ENCODE results near the gene CACNB1. TPM values are rescaled to one million over a fixed set of nuclear protein-coding genes. Genes with fewer than 3 reads are reported as not detected.
A peak's percentile ranks its signal among the peaks of the same experiment; 100 is the strongest.

The CACNB1 gene
- total and polyA plus RNA-seq, 12 donors, result 0.85 to 28.8 (median 5.6) TPM

DNA sequence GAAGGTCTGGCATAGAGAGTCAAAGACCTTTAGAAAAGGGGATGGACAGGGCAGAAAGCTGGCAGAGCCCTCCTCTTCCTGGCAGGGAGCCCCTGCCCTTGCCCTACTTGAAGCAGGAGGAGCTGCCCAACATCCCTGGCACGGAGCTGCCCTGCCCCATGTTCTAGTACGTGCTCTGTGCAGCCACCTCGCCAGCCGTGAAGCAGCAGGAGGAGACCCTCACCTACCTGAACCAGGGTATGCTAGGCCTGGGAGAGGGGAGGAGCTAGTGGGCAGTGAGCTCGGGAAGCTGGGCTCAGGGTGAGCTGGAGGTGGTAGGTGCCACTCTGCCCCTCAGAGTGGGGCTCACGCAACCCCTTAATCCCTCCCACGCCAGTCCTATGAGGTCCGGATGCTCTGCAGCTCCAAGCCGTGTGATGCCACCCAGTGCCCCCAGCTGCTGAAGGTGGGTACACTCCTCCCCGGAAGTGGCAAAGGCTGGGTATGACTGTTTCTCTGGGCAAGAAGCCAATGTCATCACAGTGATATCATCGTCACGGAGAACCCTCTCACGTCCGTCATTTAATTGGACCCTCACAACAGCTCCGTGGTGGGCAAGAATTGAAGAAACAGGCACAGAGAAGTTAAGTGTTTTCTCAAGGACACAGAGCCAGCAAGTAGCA, 41.0 kb upstream of the CACNB1 start:
- H3K4me3 ChIP-seq, result no peak overlapping the region
- TF ChIP-seq, protein P1, sequence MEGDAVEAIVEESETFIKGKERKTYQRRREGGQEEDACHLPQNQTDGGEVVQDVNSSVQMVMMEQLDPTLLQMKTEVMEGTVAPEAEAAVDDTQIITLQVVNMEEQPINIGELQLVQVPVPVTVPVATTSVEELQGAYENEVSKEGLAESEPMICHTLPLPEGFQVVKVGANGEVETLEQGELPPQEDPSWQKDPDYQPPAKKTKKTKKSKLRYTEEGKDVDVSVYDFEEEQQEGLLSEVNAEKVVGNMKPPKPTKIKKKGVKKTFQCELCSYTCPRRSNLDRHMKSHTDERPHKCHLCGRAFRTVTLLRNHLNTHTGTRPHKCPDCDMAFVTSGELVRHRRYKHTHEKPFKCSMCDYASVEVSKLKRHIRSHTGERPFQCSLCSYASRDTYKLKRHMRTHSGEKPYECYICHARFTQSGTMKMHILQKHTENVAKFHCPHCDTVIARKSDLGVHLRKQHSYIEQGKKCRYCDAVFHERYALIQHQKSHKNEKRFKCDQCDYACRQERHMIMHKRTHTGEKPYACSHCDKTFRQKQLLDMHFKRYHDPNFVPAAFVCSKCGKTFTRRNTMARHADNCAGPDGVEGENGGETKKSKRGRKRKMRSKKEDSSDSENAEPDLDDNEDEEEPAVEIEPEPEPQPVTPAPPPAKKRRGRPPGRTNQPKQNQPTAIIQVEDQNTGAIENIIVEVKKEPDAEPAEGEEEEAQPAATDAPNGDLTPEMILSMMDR (IDR thresholded peaks at IDR 0.05), result no peak
- peak in 1 of 2 donors; percentile 35 for TF ChIP-seq POLR2A (IDR thresholded peaks at IDR 0.05)
- no peaks in the 10 kb centered on the region for H3K36me3 ChIP-seq (replicated peaks in 1 of 2)
- H3K27ac ChIP-seq, result peak overlapping the region in 4 of 5 donors; percentile 25 to 89 (median 71)
- no peaks in the 10 kb centered on the region for H3K9me3 ChIP-seq (replicated peaks in 1 of 3)
- DNase-seq, result peak; percentile 81 to 91 (median 86)
- peaks cover 10 to 13% of the 10 kb centered on the region in 2 donors for H3K4me1 ChIP-seq (replicated peaks in 1 of 2)
- H3K27me3 ChIP-seq, result no peaks in the 10 kb centered on the region
- 14 to 20% (median 18%) methylated on average over 10 to 15 of the region's 15 CpGs for WGBS, 4 donors
- intact Hi-C loops (cut with DNase I), result no loop called here

DNA sequence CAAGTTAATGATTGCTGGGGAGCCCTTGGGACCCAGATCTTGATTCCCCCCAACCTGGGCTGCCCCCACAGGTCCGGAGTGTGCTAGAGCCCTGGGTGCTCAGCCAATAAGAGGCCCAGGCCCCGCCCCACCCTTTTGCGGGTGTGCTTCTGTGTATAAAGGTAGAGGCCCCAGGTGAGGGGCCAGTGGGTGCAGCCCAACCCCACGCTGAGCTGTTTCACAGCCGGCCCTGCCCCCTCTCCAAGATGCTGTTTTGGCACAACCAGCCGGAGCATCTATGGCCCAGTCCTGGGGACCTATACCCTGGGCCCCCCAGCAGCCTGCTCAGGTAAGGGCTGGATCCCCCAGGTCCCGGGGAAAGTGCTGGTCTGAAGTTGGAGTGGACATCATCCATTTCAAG, 40.1 kb upstream of the CACNB1 start:
- Histone ChIP-seq H3K27ac (peak overlapping the region in 2 of 5 donors; percentile 87 to 89), H3K4me3 (no peak overlapping the region), H3K36me3 (replicated peaks in 1 of 2) (no peaks in the 10 kb centered on the region), H3K9me3 (replicated peaks in 1 of 3) (no peaks in the 10 kb centered on the region), H3K27me3 (no peaks in the 10 kb centered on the region), H3K4me1 (replicated peaks in 1 of 2) (peaks cover 10 to 13% of the 10 kb centered on the region in 2 donors)
- 82 to 90% (median 86%) methylated on average over 4 to 7 of the region's 7 CpGs; no CpG with 5 or more reads in 1 of the 4 donors for WGBS, 4 donors
- intact Hi-C loops (cut with DNase I), result no loop called here
- DNase-seq, result no peak
- TF ChIP-seq POLR2A (IDR thresholded peaks at IDR 0.05), result no peak
- TF ChIP-seq, protein P1 (IDR thresholded peaks at IDR 0.05), result no peak

DNA sequence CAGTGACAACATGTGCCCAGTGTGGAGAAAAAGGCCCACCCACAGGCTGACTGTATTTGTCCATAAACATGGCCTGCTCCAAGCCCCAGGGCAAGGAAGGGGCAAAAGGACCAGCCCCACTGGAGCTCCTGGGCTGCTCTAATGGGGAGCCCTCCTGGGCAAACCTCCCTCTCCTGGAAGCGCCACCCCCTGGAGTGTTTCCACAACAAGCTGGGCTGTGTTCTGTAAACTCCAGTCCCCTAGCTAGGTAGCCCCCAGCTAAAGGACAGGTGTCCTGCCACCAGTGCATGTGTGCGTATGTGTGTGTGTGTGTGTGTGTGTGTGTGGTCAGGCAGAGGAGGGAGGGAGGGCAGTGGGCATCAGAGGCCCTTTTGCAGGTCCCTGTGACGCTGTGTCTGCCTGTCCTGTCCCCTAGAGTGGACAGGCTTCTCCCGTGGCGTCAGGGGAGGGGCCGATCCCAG, 39.5 kb upstream of the CACNB1 start:
- TF ChIP-seq POLR2A (IDR thresholded peaks at IDR 0.05), result no peak
- TF ChIP-seq, protein P1 (IDR thresholded peaks at IDR 0.05), result no peak
- Histone ChIP-seq H3K36me3 (replicated peaks in 1 of 2) (no peaks in the 10 kb centered on the region), H3K4me3 (no peak overlapping the region), H3K27me3 (no peaks in the 10 kb centered on the region), H3K9me3 (replicated peaks in 1 of 3) (no peaks in the 10 kb centered on the region), H3K4me1 (replicated peaks in 1 of 2) (peaks cover 10 to 13% of the 10 kb centered on the region in 2 donors), H3K27ac (peak overlapping the region in 1 of 5 donors; percentile 33)
- DNase-seq, result no peak
- whole genome bisulfite sequencing, 4 donors, result 83 to 100% (median 89%) methylated on average over 3 to 6 of the region's 6 CpGs
- intact Hi-C loops (cut with DNase I), result no loop called here

DNA sequence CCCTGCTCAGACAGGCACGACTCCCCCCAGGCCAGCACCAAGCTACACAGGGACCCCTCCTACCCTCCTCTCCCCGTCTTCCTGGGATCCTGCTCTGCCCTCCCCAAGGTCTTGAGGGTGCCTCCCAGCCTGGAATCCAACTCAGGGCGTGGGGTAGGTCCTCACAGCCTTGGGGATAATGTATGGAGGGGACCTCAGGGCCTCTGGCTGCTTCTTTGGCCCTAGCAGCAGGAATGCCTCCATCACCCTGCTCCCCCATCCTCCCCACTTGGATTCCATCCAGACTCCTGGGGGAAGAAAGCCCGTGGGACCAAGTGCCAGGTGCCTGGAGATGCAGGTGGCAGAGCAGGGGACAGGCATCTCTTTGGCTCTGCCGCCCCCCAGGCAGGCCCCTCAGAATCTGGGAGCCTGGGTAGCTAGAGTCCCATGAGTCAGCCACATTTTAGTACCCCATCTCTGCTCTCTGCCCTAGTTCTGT, 39.0 kb upstream of the CACNB1 start:
- Histone ChIP-seq H3K9me3 (replicated peaks in 1 of 3) (no peaks in the 10 kb centered on the region), H3K27ac (peak overlapping the region in 1 of 5 donors; percentile 33), H3K27me3 (peaks cover 4% of the 10 kb centered on the region), H3K4me3 (no peak overlapping the region), H3K4me1 (replicated peaks in 1 of 2) (peaks cover 10 to 13% of the 10 kb centered on the region in 2 donors), H3K36me3 (replicated peaks in 1 of 2) (no peaks in the 10 kb centered on the region)
- DNase-seq, result no peak
- TF ChIP-seq, protein P1 (IDR thresholded peaks at IDR 0.05), result no peak
- intact Hi-C loops (cut with DNase I), result no loop called here
- 48 to 73% (median 53%) methylated on average over 2 to 5 of the region's 5 CpGs for WGBS, 4 donors

All from adrenal gland (tissue), 12 donors.